ENCODE data around the gene SP9. TPM values are rescaled to one million over a fixed set of nuclear protein-coding genes. Genes with fewer than 3 reads are reported as not detected.

The SP9 gene
- total RNA-seq, 1 experiment from 2014 or later, result not detected

DNA sequence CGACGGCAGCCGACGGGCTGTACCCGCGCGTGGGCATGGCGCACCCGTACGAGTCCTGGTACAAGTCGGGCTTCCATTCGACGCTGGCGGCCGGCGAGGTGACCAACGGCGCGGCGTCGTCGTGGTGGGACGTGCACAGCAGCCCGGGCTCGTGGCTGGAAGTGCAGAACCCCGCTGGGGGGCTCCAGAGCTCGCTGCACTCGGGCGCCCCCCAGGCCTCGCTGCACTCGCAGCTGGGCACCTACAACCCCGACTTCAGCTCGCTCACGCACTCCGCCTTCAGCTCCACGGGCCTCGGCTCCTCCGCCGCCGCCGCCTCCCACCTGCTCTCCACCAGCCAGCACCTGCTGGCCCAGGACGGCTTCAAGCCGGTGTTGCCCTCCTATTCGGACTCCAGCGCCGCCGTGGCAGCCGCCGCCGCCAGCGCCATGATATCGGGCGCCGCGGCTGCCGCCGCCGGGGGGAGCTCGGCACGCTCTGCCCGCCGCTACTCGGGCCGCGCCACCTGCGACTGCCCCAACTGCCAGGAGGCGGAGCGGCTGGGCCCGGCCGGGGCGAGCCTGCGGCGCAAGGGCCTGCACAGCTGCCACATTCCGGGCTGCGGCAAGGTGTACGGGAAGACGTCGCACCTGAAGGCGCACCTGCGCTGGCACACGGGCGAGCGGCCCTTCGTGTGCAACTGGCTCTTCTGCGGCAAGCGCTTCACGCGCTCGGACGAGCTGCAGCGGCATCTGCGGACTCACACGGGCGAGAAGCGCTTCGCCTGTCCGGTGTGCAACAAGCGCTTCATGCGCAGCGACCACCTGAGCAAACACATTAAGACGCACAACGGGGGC is 2.0 kb downstream of the SP9 start:
- Histone ChIP-seq H3K27me3 (ENCODE audit: insufficient read depth, low read length) (peaks cover 68% of the 10 kb centered on the region), H2AK5ac (ENCODE audit: insufficient read length, low read length) (no peak overlapping the region)

More for the DNA sequence above, 2.0 kb downstream of the SP9 start:
- Histone ChIP-seq H2BK12ac (ENCODE audit: insufficient read length, low read depth, low read length) (no peak overlapping the region), H3K23me2 (ENCODE audit: insufficient read length, low read depth, low read length, poor library complexity, severe bottlenecking) (peaks cover 38% of the 10 kb centered on the region), H3K18ac (ENCODE audit: insufficient read length, low read depth, low read length) (no peak overlapping the region), H4K91ac (ENCODE audit: insufficient read length, low read depth, low read length) (no peak overlapping the region), H2BK15ac (ENCODE audit: low read depth, low read length) (no peak overlapping the region; the same call in 1 of the 2 replicates), H2BK5ac (ENCODE audit: insufficient read length, low read length) (no peak overlapping the region), H3K9ac (ENCODE audit: extremely low read depth, insufficient read length, low read length) (no peak overlapping the region), H3K4me1 (ENCODE audit: insufficient read depth, low read length) (no peaks in the 10 kb centered on the region; the same call in 1 of the 2 replicates), H3T11ph (ENCODE audit: low read length) (no peak overlapping the region), H3K4me2 (ENCODE audit: insufficient read depth, insufficient read length, low read length) (peak overlapping the region; percentile 45), H3K4ac (ENCODE audit: low read depth, low read length) (no peak overlapping the region), H3K14ac (ENCODE audit: insufficient read depth, low read length) (no peak overlapping the region), H4K20me1 (ENCODE audit: control insufficient read depth, insufficient read depth, insufficient read length) (no peaks in the 10 kb centered on the region), H3K79me1 (ENCODE audit: insufficient read depth, low read depth, low read length, poor library complexity, severe bottlenecking) (no peaks in the 10 kb centered on the region), H3K9me3 (ENCODE audit: control insufficient read depth, low read depth, low read length) (no peaks in the 10 kb centered on the region), H3K23ac (ENCODE audit: insufficient read length, low read depth, low read length) (no peak overlapping the region), H3K56ac (ENCODE audit: insufficient read length, low read depth, low read length) (no peak overlapping the region), H2BK120ac (ENCODE audit: low read depth, low read length, poor library complexity, severe bottlenecking) (no peak overlapping the region), H4K8ac (replicated peaks; ENCODE audit: insufficient read length, low read depth, low read length) (no peak overlapping the region), H3K27ac (ENCODE audit: insufficient read length, low read depth, low read length) (no peak overlapping the region), H2BK20ac (ENCODE audit: low read depth, low read length, poor library complexity, severe bottlenecking) (no peak overlapping the region), H4K5ac (ENCODE audit: insufficient read length, low read depth, low read length) (no peak overlapping the region), H3K79me2 (ENCODE audit: insufficient read depth, low read length) (no peaks in the 10 kb centered on the region), H2AFZ (ENCODE audit: low read length) (no peak overlapping the region)
- WGBS (ENCODE audit: extremely low coverage, insufficient read length, low lambda C conversion rate), result no CpG with 5 or more reads among the region's 102 CpGs
- peaks cover 0 to 3% (median 0%) of the 10 kb centered on the region in 3 experiments; a peak in 1 of 7 replicates for H3K36me3 Mint-ChIP-seq (ENCODE audit: insufficient read depth in 1 of 3, low read depth in 3 of 3)
- peak; percentile 78 for DNase-seq
- H3K27me3 Mint-ChIP-seq (ENCODE audit: low read depth), result peaks cover 97% of the 10 kb centered on the region
- H3K27ac Mint-ChIP-seq, result no peak overlapping the region
- peaks cover 52 to 61% of the 10 kb centered on the region in 2 experiments for H3K4me1 Mint-ChIP-seq
- TF ChIP-seq CTCF (conservative IDR thresholded peaks at IDR 0.05), result peak; percentile 44; the same call in 2 of the 3 replicates
- peaks cover 0 to 12% of the 10 kb centered on the region in 2 experiments; a peak in 1 of 5 replicates for H3K9me3 Mint-ChIP-seq
- H3K4me3 Mint-ChIP-seq, result peak overlapping the region; percentile 45 to 89
